Measurements from ENCODE around the gene EXTL1. TPM values are rescaled to one million over a fixed set of nuclear protein-coding genes. Genes with fewer than 3 reads are reported as not detected.

Gene EXTL1
- polyA plus RNA-seq, 1 of the 3 experiments (the other 2 are of a cell fraction), result 0.58 TPM

- no peaks in the 10 kb centered on the region for H3F3A ChIP-seq (replicated peaks; ENCODE audit: insufficient read depth)
- H3K9me2 ChIP-seq, result no peaks in the 10 kb centered on the region
- H3K36me3 ChIP-seq (replicated peaks in 1 of 2; ENCODE audit: control insufficient read depth in 1 of 2, insufficient read depth in 2 of 2, low read length in 1 of 2), result peaks cover 10 to 39% of the 10 kb centered on the region in 2 experiments
- H3K4me3 ChIP-seq (ENCODE audit: low read depth in 2 of 2, low read length in 1 of 2), result no peak overlapping the region
- no peak for DNase-seq
- H3K79me2 ChIP-seq (ENCODE audit: insufficient read depth), result no peaks in the 10 kb centered on the region
- H3K4me1 ChIP-seq (ENCODE audit: control insufficient read depth in 1 of 2, insufficient read depth in 2 of 2, low read depth in 1 of 2, low read length in 1 of 2), result no peaks in the 10 kb centered on the region; a peak in 1 of 4 replicates
- TF ChIP-seq TAF1 (IDR thresholded peaks at IDR 0.05; ENCODE audit: borderline replicate concordance, low read depth, low read length) (no peak), IRF3 (IDR thresholded peaks at IDR 0.05; ENCODE audit: low read depth, low read length) (no peak), MXI1 (IDR thresholded peaks at IDR 0.05; ENCODE audit: low read depth, low read length) (no peak), FOSL2 (IDR thresholded peaks at IDR 0.05; ENCODE audit: borderline replicate concordance, low read depth) (no peak), GABPA (IDR thresholded peaks at IDR 0.05; ENCODE audit: low read depth) (no peak), EZH2phosphoT487 (IDR thresholded peaks at IDR 0.05; ENCODE audit: borderline replicate concordance, low read depth) (no peak), RXRA (IDR thresholded peaks at IDR 0.05; ENCODE audit: borderline replicate concordance, low read depth) (no peak), USF2 (IDR thresholded peaks at IDR 0.05; ENCODE audit: borderline replicate concordance, low read depth, low read length) (no peak), REST (IDR thresholded peaks at IDR 0.05; ENCODE audit: low read depth, low read length) (no peak), EP300 (IDR thresholded peaks at IDR 0.05; ENCODE audit: borderline replicate concordance in 1 of 2, low read depth in 1 of 2, low read length in 1 of 2) (no peak)
- ChIA-PET CTCF (interaction anchor here (0.6 to 6.7 kb wide), 6 partner anchors 9 to 185 kb away, joined by 3 to 34 read pairs (median 4); partner anchors contain the start of gene PAFAH2), POLR2A (no interaction called here)
- 97% methylated on average over 2 of the region's 2 CpGs for WGBS (ENCODE audit: low lambda C conversion rate)
- H2AFZ ChIP-seq (ENCODE audit: low read depth), result no peak overlapping the region
- no peak overlapping the region for H3K27ac ChIP-seq (ENCODE audit: low read depth in 2 of 2, low read length in 1 of 2)
- no peaks in the 10 kb centered on the region for H4K20me1 ChIP-seq (ENCODE audit: insufficient read depth)
- H3K27me3 ChIP-seq (ENCODE audit: insufficient read depth), result no peaks in the 10 kb centered on the region
- H3K4me2 ChIP-seq, result no peak overlapping the region
- no peaks in the 10 kb centered on the region for H3K9me3 ChIP-seq
- no peak overlapping the region for H3K9ac ChIP-seq
Observed at GRCh38 chr1:25987951-25988350, 33.6 kb upstream of the EXTL1 start.

Measured in SK-N-SH (cell line).